ENCODE data around the gene PMP22. TPM values are rescaled to one million over a fixed set of nuclear protein-coding genes. Genes with fewer than 3 reads are reported as not detected.

Gene PMP22
- 100 to 1,000 TPM; 260 to 386 (median 339) TPM for total RNA-seq

DNA sequence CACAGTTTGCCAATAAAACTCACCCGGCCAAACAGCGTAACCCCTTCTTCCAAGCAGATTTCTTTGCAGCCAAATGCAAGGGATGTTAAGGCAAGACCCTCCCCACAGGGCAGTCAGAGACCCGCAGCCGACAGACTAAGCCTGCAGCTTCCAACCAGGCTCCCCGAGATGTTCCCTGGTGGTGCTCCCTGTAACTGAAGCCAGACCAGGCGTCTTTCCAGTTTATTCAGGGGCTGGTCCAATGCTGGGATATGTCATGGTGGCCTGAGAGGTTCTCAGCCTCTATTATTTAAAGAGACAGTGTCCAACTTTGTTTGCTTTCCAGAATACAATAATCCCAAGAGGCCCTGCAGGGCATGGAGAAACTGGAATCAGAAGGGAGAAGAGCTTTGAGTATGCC, at the start of gene PMP22:
TSS of gene PMP22 (minus strand) at position 196 of the 400 bp plus-strand sequence. CDS start 4,599 bp downstream, outside the sequence.
- TF ChIP-seq, protein P1, sequence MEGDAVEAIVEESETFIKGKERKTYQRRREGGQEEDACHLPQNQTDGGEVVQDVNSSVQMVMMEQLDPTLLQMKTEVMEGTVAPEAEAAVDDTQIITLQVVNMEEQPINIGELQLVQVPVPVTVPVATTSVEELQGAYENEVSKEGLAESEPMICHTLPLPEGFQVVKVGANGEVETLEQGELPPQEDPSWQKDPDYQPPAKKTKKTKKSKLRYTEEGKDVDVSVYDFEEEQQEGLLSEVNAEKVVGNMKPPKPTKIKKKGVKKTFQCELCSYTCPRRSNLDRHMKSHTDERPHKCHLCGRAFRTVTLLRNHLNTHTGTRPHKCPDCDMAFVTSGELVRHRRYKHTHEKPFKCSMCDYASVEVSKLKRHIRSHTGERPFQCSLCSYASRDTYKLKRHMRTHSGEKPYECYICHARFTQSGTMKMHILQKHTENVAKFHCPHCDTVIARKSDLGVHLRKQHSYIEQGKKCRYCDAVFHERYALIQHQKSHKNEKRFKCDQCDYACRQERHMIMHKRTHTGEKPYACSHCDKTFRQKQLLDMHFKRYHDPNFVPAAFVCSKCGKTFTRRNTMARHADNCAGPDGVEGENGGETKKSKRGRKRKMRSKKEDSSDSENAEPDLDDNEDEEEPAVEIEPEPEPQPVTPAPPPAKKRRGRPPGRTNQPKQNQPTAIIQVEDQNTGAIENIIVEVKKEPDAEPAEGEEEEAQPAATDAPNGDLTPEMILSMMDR (IDR thresholded peaks at IDR 0.05; ENCODE audit: low read depth) = no peak

DNA sequence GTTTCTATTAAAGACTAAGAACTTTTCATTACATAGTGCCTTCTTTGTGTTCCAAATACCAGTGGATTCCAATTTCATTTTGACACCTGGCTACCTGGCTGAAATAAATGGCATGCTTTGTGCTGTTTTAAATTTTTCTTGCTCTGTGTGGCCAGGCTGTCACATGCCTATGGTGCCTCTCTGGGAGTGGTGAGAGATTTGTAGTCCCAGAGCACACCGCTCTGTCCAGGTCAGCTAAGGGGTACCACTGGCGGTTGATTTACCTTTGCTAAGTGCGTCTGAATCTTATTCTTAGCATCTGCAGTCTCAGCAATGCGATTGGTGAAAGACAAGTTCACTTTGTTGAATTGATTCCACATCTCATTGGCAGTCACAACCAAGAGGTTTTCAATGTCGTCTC, 46.9 kb upstream of the PMP22 start:
- TF ChIP-seq, protein P1 (IDR thresholded peaks at IDR 0.05; ENCODE audit: low read depth) = no peak

DNA sequence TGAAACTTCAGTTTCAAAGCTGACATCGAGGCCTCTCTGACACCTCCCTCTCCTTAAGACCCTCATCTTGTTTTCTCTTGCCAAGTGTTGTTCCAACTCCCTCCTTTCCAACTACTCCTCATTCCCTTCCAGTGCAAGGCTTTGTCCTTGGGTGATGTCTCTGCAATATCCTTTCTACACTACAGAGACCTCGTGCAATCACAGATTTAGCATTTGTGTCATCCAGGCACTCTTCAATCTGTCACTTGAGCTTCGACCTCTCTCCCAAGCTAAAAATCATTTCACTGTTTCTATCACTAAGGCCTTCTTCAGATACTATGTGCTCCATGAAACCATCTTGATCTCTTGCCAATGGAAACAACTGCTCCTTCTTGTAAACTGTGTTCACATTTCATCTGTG, 44.7 kb upstream of the PMP22 start:
- TF ChIP-seq, protein P1 (IDR thresholded peaks at IDR 0.05; ENCODE audit: low read depth) = no peak

DNA sequence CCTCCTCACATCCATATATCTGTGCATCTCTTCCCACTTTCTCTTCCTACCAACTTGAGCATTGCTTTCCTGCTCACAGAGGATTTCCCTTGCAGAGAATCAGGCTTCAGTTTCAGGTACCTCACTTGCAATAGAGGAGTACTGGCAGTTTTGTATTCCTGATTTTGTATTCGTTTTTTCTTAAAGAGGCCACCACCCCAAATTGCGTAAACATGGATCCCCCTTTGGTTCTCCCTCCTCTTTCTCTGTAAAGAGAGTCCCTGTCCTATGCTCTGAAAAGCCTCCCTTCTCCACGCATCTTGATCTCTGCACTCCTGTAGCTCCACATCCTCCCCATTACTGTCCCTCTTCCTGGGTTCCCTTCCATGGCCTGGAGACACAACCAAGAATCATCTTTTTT, 44.1 kb upstream of the PMP22 start:
- TF ChIP-seq, protein P1 (IDR thresholded peaks at IDR 0.05; ENCODE audit: low read depth) = no peak

DNA sequence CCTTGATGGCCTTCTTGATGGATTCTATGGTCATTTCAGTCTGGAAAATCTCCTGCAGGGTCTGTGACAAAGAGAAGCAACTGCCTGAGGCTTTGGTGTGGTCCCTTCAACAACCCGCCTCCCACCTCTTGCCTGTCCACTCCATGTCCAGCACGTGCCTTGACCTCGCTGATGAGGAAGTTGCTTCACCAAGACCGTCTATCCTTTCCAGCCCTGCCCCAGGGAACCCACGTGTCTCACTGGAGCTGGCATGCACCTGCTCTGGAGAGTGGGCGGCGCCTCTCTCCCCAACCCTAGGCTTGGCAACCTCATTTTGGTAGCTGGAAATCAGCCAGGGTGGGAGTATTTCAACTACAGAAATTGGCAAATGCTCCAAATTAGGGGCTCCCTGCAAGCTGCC, 43.6 kb upstream of the PMP22 start:
- TF ChIP-seq, protein P1 (IDR thresholded peaks at IDR 0.05; ENCODE audit: low read depth) = no peak

DNA sequence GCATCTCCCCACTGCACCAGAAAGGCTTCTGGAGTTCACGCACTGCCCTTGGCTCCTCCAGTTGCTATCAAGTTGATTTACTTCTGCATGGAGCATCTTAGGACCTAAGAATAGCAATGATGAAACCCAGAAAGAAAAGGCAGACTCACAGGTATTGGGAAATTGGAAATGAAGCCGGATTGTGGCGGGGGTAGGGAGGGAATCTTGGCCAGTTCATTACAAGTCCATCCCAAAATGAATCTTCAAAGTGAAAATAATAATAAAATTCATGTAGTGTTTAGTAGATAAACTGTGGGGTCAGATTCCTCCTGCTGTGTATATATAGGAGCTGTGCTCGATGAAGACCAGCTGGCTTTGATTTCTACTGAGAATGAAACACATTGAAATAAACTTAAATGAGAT, 42.6 kb upstream of the PMP22 start:
- TF ChIP-seq, protein P1 (IDR thresholded peaks at IDR 0.05; ENCODE audit: low read depth) = no peak

DNA sequence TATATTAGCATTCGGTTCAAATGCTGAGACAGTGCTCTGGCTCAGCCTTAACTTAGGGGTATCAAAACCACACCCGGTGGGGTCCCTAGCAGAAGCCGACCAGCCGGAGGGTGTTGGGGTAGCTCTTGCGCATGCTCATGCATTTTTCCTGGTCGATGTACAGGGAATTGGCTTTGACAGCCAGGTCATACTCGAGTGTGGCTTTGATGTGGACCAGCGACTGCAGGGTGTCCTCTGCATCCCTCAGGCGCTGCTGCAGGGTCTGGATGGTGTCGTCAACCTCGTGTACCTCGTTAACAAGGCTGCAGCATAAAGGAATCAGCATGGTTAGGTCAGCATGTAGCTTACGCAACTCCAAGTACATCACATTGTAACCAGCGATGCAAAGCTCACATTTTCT, 38.7 kb upstream of the PMP22 start:
- TF ChIP-seq, protein P1 (IDR thresholded peaks at IDR 0.05; ENCODE audit: low read depth) = no peak

All from subcutaneous adipose tissue (tissue), 4 donors.